A549 (cell line): ENCODE measurements around the gene RPS15. TPM values are rescaled to one million over a fixed set of nuclear protein-coding genes. Genes with fewer than 3 reads are reported as not detected.

ENCODE experiments used
- BHLHE40 ChIP-seq: IDR thresholded peaks from 2 replicates; pipeline ENCODE4 v1.6.1; 2012; ENCODE audit warnings: low read depth, low read length, inconsistent platforms
- CBX2 ChIP-seq: fragments of 200-600 bp; sonication (generic); IDR thresholded peaks from 2 replicates; pipeline ENCODE4 v1.6.1; 2016; ENCODE audit warnings: low read depth, mild to moderate bottlenecking, borderline replicate concordance
- CEBPB ChIP-seq, 2 experiments: fragments of >200 bp in 1 of 2; sonication (Bioruptor Twin) in 1 of 2; formaldehyde crosslinking in 1 of 2; IDR thresholded peaks; 2 replicates each; pipeline ENCODE4 v1.6.1; 2012 to 2016
- CHD4 ChIP-seq: fragments of 200-600 bp; sonication (generic); IDR thresholded peaks from 2 replicates; pipeline ENCODE4 v1.6.1; 2016; ENCODE audit warnings: antibody characterized with exemption, mild to moderate bottlenecking, borderline replicate concordance
- EHMT2 ChIP-seq: fragments of 200-600 bp; sonication (generic); IDR thresholded peaks from 2 replicates; pipeline ENCODE4 v1.6.1; 2016; ENCODE audit warnings: antibody characterized with exemption, low read depth, mild to moderate bottlenecking, moderate library complexity
- EP300 ChIP-seq, 2 experiments: fragments of >200 bp; sonication (Bioruptor Twin); formaldehyde crosslinking; IDR thresholded peaks; 2 replicates in 1 of 2; 3 replicates in 1 of 2; pipeline ENCODE4 v1.6.1; 2016 to 2017
- HEYL ChIP-seq: fragments of 250-450 bp; sonication (Bioruptor Pico); IDR thresholded peaks from 2 replicates; pipeline ENCODE4 v1.8.0; 2021; ENCODE audit warnings: mild to moderate bottlenecking, moderate library complexity
- HOXB13 ChIP-seq: fragments of 250-450 bp; sonication (Bioruptor Pico); IDR thresholded peaks from 2 replicates; pipeline ENCODE4 v1.5.0; 2020; ENCODE audit warnings: low read depth, mild to moderate bottlenecking, moderate library complexity
- JUN ChIP-seq, 2 experiments: fragments of >200 bp; sonication (Bioruptor Twin); formaldehyde crosslinking; IDR thresholded peaks; 2 replicates in 1 of 2; 3 replicates in 1 of 2; pipeline ENCODE4 v1.6.1; 2016 to 2017
- KDM5A ChIP-seq: fragments of 200-600 bp; sonication (generic); IDR thresholded peaks from 2 replicates; pipeline ENCODE4 v1.6.1; 2016; ENCODE audit warnings: antibody characterized with exemption, mild to moderate bottlenecking
- MAFK ChIP-seq: fragments of 450-650 bp; IDR thresholded peaks from 2 replicates; pipeline ENCODE4 v1.6.1; 2014; ENCODE audit not compliant: partially characterized antibody
- PHF8 ChIP-seq: fragments of 200-600 bp; sonication (generic); IDR thresholded peaks from 2 replicates; pipeline ENCODE4 v1.6.1; 2016; ENCODE audit warnings: low read depth, mild to moderate bottlenecking, antibody characterized with exemption, moderate library complexity, borderline replicate concordance
- POLR2AphosphoS2 ChIP-seq: conservative IDR thresholded peaks from 2 replicates; pipeline ENCODE4 v1.6.1; 2012; ENCODE audit warnings: low read length, improper control_type of control experiment, inconsistent platforms
- RCOR1 ChIP-seq: fragments of 150-350 bp; IDR thresholded peaks from 2 replicates; pipeline ENCODE4 v1.6.1; 2014; ENCODE audit warnings: antibody characterized with exemption, low read length, low read depth
- RNF2 ChIP-seq: fragments of 200-600 bp; sonication (generic); IDR thresholded peaks from 2 replicates; pipeline ENCODE4 v1.6.1; 2016; ENCODE audit warnings: low read depth, mild to moderate bottlenecking, antibody characterized with exemption, moderate library complexity, borderline replicate concordance
- ZNF302 ChIP-seq: fragments of 250-450 bp; sonication (Bioruptor Pico); IDR thresholded peaks from 2 replicates; pipeline ENCODE4 v1.9.0; 2021; ENCODE audit warnings: inconsistent platforms, mild to moderate bottlenecking, moderate library complexity
- polyA plus RNA-seq, 4 experiments: library from polyadenylated mRNA; depleted of rRNA in 3 of 4; stranded (reverse); fragments of >200 nt; fragmentation: RNase III in 1 of 4; extraction: RNeasy Plus Mini Kit Qiagen cat#74134 plus additional on column Dnase treatment in 1 of 4; gene quantifications; 2 replicates in 3 of 4; 3 replicates in 1 of 4; pipeline ENCODE4 v1.2.3, GENCODE V29; 2011 to 2017
- TF ChIP-seq, protein P1 (sequence below): fragments of 250-450 bp; sonication (Bioruptor Pico); IDR thresholded peaks from 2 replicates; pipeline ENCODE4 v1.5.0; 2021; ENCODE audit warnings: mild to moderate bottlenecking, moderate library complexity, borderline replicate concordance
- TF ChIP-seq, protein P2 (sequence below): IDR thresholded peaks from 2 replicates; pipeline ENCODE4 v1.6.1; 2012
- TF ChIP-seq, protein P3 (sequence below): IDR thresholded peaks from 2 replicates; pipeline ENCODE4 v1.6.1; 2012
- TF ChIP-seq, protein P4 (sequence below): fragments of 450-650 bp; IDR thresholded peaks from 2 replicates; pipeline ENCODE4 v1.6.1; 2014; ENCODE audit warnings: antibody characterized with exemption
- TF ChIP-seq, protein P5 (sequence below): fragments of >200 bp; sonication (Bioruptor Twin); formaldehyde crosslinking; IDR thresholded peaks from 3 replicates; pipeline ENCODE4 v1.5.1; 2016
- TF ChIP-seq, protein P6 (sequence below): fragments of 150-350 bp; IDR thresholded peaks from 2 replicates; pipeline ENCODE4 v1.6.1; 2014; ENCODE audit warnings: low read depth, mild to moderate bottlenecking, low read length

Gene RPS15
- polyA plus RNA-seq, 2 of the 4 experiments (the other 2 are of a cell fraction) = 525 to 1,458 TPM

DNA sequence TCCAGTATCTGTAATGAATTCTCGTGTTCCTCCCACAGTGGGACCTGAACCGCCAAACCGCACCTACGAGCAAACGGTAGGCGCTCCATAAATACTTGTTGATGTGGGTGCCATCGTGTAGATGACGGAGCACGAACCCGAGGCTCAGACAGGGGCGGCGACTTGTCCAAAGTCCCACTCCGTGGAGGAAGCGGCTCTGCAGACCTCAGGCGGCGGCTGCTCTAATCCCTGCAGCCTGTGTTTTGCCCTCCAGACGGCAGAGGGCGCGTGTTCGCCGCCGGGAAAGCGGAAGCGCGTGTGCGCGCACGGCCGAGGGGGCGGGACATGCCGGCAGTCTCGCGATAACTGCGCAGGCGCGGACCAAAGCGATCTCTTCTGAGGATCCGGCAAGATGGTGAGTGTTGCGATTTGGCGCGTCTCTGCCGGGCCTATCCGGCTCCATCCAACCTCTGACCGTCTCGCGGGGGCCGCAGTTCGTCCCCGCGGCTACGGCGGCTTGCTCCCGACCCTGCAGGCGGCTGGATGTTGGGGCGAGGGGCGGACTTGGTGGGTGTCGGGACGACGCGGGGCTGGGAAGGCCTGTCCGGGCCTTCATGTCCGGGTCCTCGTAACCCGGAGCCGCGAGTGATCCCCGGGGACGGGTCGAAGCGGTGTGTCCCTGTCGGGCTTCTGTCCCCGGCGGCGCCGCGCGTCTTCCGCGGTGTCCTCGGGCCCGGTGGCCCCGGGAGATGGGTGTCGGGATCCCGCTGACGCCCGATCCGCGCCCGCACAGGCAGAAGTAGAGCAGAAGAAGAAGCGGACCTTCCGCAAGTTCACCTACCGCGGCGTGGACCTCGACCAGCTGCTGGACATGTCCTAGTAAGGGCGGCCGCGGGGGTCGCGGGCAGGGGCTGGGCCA lies at the start of gene RPS15 (continued):
- no peak for TF ChIP-seq EHMT2
- TF ChIP-seq, protein P1, sequence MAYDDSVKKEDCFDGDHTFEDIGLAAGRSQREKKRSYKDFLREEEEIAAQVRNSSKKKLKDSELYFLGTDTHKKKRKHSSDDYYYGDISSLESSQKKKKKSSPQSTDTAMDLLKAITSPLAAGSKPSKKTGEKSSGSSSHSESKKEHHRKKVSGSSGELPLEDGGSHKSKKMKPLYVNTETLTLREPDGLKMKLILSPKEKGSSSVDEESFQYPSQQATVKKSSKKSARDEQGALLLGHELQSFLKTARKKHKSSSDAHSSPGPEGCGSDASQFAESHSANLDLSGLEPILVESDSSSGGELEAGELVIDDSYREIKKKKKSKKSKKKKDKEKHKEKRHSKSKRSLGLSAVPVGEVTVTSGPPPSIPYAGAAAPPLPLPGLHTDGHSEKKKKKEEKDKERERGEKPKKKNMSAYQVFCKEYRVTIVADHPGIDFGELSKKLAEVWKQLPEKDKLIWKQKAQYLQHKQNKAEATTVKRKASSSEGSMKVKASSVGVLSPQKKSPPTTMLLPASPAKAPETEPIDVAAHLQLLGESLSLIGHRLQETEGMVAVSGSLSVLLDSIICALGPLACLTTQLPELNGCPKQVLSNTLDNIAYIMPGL = no peak
- TF ChIP-seq HEYL (CRISPR knock-in tag) = no peak
- TF ChIP-seq RCOR1 = no peak
- TF ChIP-seq, protein P2, sequence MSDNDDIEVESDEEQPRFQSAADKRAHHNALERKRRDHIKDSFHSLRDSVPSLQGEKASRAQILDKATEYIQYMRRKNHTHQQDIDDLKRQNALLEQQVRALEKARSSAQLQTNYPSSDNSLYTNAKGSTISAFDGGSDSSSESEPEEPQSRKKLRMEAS = peak; percentile 94
- TF ChIP-seq KDM5A = no peak
- TF ChIP-seq PHF8 = peak; percentile 96
- no peak for TF ChIP-seq CEBPB (IDR thresholded peaks at IDR 0.05)
- TF ChIP-seq CHD4 = no peak
- TF ChIP-seq, protein P3, sequence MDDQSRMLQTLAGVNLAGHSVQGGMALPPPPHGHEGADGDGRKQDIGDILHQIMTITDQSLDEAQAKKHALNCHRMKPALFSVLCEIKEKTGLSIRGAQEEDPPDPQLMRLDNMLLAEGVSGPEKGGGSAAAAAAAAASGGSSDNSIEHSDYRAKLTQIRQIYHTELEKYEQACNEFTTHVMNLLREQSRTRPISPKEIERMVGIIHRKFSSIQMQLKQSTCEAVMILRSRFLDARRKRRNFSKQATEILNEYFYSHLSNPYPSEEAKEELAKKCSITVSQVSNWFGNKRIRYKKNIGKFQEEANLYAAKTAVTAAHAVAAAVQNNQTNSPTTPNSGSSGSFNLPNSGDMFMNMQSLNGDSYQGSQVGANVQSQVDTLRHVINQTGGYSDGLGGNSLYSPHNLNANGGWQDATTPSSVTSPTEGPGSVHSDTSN = peak; percentile 15; the same call in 1 of the 2 replicates
- TF ChIP-seq JUN (IDR thresholded peaks at IDR 0.05) = peak; percentile 72 to 96
- TF ChIP-seq, protein P4, sequence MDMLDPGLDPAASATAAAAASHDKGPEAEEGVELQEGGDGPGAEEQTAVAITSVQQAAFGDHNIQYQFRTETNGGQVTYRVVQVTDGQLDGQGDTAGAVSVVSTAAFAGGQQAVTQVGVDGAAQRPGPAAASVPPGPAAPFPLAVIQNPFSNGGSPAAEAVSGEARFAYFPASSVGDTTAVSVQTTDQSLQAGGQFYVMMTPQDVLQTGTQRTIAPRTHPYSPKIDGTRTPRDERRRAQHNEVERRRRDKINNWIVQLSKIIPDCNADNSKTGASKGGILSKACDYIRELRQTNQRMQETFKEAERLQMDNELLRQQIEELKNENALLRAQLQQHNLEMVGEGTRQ = no peak
- TF ChIP-seq, protein P5, sequence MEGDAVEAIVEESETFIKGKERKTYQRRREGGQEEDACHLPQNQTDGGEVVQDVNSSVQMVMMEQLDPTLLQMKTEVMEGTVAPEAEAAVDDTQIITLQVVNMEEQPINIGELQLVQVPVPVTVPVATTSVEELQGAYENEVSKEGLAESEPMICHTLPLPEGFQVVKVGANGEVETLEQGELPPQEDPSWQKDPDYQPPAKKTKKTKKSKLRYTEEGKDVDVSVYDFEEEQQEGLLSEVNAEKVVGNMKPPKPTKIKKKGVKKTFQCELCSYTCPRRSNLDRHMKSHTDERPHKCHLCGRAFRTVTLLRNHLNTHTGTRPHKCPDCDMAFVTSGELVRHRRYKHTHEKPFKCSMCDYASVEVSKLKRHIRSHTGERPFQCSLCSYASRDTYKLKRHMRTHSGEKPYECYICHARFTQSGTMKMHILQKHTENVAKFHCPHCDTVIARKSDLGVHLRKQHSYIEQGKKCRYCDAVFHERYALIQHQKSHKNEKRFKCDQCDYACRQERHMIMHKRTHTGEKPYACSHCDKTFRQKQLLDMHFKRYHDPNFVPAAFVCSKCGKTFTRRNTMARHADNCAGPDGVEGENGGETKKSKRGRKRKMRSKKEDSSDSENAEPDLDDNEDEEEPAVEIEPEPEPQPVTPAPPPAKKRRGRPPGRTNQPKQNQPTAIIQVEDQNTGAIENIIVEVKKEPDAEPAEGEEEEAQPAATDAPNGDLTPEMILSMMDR = peak; percentile 60
- TF ChIP-seq BHLHE40 = no peak
- TF ChIP-seq HOXB13 = no peak
- TF ChIP-seq CBX2 = no peak
- no peak for TF ChIP-seq ZNF302 (CRISPR knock-in tag)
- TF ChIP-seq, protein P6, sequence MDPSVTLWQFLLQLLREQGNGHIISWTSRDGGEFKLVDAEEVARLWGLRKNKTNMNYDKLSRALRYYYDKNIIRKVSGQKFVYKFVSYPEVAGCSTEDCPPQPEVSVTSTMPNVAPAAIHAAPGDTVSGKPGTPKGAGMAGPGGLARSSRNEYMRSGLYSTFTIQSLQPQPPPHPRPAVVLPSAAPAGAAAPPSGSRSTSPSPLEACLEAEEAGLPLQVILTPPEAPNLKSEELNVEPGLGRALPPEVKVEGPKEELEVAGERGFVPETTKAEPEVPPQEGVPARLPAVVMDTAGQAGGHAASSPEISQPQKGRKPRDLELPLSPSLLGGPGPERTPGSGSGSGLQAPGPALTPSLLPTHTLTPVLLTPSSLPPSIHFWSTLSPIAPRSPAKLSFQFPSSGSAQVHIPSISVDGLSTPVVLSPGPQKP = no peak
- no peak for TF ChIP-seq MAFK
- TF ChIP-seq RNF2 = no peak
- no peak for TF ChIP-seq EP300 (IDR thresholded peaks at IDR 0.05)
- no peak for TF ChIP-seq POLR2AphosphoS2
